HG03039 (cell line): Measurements from ENCODE around the gene ZPBP.

Experiments
- ATAC-seq: cut with Tn5 transposase; IDR thresholded peaks from one replicate; pipeline ENCODE4 v1.9.1; 2021; ENCODE audit warnings: mild to moderate bottlenecking, moderate library complexity; ENCODE audit not compliant: unreplicated experiment

Gene ZPBP, protein sequence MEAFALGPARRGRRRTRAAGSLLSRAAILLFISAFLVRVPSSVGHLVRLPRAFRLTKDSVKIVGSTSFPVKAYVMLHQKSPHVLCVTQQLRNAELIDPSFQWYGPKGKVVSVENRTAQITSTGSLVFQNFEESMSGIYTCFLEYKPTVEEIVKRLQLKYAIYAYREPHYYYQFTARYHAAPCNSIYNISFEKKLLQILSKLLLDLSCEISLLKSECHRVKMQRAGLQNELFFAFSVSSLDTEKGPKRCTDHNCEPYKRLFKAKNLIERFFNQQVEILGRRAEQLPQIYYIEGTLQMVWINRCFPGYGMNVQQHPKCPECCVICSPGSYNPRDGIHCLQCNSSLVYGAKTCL

DNA sequence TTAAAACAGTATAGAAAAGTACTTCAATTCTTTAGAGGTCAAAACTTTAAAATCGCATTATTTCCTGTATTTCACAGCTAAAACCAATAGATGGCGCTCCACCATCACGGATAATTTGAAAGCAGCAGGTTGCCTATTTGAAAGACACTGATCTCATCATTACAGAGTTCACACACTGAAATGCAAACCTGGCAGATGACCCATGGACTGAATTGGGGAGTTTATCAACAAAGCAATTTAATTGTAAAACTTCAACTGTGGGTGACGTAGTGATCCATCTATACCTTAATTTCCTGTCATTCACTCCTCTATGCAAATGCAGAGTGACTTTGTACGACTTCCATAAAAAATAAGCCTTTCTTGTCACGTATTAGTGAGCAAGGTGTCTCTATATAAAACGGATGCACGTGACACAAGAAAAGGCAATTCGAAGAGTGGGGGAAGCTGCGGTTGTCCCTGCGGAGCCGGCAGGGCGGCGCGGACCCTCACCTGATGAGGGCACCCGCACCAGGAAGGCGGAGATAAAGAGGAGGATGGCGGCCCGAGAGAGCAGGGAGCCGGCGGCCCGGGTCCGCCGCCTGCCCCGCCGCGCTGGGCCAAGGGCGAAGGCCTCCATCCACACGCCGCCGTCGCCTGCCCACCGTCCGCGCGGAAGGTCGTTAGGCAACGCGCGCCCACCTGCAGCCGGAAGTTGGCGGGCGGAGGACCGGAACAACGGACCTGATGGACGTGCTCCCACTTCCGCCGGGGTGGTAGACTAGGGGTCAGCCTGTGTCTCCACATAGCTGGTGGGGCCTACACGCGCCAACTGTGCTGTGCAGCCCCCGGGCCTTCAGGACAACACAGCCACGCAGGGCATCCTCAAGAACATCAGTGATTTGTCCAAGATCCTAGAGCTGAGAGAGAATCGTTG lies at the start of gene ZPBP:
Gene ZPBP (minus strand): TSS at position 668 of the 913 bp plus-strand sequence. CDS start 52 bp downstream, at position 616.
- peak; percentile 78 for ATAC-seq

DNA sequence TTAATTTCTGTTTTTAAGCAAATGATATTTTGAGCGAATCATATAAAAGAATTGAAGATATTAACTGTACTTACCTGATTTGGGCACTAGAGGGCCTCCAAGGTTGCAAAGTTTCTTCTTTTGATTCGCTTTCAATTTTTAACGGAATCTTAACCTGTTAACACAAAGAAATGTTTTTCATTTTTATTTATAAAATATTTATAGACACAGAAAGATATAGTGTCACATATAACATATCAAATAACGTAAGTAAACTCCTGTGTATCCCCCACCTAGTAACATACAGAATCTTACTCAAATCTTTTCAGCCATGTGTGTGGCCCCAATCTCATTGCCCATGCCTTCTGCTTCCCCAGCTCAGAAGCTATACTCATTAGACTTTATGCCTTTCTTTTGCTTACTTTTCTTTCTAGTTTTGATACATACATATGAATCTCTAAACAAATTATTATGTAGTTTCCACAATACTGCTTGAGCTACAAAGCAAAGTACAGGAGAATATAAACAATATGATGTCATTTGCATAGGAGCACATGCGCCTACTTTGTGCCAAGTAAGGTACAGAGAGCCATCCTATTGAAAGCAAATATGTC lies 49.5 kb upstream of the ZPBP start:
- no peak for ATAC-seq

DNA sequence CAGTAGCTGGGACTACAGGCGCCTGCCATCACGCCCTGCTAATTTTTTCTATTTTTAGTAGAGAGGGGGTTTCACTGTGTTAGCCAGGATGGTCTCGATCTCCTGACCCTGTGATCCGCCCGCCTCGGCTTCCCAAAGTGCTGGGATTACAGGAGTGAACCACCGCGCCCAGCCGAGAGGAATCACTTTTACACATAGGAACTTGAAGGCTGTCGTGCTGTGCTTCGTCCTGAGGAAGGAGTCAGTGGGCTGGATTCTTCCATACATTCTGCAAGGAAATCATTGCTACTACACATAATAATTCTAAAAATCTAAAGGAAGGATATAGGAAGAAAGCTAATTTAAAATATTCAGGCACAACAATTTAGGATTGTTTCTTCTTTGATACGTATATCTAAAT lies 48.8 kb upstream of the ZPBP start:
- no peak for ATAC-seq

DNA sequence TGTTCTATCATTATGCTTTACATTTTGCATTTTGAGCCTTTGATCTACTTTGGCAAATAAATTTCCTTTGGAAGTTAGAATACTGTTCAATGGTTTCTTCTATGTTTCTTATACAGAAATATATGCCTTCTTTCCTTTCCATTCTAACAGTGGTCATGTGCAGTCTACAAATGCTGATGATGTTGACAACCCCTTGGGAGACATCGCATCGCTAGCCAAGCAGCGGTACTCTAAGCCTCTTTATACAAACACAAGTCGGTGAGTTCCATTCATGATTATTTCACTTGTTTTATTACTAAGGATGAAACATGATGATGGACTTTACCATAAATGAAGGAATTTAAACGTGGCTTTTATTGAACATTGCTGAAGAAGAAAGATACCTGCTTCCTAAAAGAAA lies 48.1 kb upstream of the ZPBP start:
- no peak for ATAC-seq

DNA sequence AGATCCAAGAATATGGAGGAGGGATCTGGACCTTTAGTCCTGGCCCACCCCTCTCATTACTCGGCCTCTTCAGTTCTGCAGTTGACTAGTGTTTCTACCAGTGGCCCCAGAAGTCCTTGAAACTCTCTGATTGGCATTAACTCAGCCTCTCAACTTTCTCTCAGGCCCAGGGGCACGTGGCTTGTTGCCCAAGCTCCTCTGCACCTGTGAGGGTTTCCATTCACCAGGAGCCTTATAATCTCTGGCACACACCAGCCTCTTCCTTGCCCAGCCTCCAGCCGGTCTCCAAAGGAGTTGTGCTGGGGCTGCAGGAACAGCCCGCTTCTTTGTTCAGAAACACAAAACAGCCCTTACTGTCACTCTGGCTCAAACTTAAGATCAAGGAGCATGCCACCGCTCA lies 47.6 kb upstream of the ZPBP start:
- no peak for ATAC-seq

DNA sequence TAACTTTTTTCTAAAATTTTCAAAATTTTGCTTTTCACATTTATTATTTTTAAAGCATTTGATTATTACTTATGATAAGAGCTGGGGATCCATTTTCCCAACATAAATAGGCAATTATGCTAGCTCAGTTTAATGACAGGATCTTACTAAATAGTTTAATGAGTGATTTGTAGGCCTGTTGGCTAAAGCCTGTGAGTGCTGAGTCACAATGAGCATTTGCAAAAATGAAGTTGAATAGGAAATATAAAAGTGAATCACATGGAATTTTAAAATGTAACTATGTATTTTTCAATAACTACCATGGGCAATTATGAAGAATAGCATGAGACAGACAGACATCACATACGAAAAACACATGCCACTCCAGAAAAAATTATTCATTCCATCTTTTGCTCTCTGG lies 45.1 kb upstream of the ZPBP start:
- ATAC-seq: no peak

DNA sequence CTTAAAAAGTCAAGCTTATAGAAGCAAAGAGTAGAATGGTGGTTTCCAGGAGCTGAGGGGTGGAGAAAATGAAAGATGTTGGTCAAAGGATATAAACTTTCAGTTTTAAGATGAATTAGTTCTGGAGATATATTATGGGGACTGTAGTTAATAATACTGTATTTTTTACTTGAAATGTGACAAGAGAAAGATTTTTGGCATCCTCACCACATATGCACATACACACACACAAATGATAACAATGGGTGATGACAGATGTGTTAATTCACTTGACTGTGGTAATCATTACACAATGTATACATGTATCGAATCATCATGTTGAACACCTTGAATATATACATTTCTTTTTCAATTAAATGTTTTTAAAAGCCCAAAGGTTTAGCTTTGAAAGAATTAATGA lies 32.7 kb upstream of the ZPBP start:
- no peak for ATAC-seq

DNA sequence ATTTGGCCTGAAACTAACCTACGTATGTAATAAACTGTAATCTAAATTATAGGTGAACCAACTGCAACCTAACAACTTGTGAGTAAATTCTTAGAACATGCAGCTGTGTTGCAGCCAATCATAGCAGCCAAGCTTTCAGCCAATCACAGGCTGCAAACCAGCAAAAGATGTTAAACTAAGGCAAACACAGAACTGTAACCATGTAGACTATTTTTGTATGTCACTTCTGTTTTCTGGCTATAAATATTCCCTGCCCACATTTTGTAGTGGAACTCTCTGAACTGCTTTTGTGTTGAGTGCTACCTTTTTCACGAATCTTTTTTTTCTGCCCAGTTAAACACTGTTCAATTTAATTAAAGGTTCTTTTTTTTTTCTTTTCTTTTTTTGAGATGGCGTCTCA lies 28.2 kb upstream of the ZPBP start:
- peak; percentile 93 for ATAC-seq

DNA sequence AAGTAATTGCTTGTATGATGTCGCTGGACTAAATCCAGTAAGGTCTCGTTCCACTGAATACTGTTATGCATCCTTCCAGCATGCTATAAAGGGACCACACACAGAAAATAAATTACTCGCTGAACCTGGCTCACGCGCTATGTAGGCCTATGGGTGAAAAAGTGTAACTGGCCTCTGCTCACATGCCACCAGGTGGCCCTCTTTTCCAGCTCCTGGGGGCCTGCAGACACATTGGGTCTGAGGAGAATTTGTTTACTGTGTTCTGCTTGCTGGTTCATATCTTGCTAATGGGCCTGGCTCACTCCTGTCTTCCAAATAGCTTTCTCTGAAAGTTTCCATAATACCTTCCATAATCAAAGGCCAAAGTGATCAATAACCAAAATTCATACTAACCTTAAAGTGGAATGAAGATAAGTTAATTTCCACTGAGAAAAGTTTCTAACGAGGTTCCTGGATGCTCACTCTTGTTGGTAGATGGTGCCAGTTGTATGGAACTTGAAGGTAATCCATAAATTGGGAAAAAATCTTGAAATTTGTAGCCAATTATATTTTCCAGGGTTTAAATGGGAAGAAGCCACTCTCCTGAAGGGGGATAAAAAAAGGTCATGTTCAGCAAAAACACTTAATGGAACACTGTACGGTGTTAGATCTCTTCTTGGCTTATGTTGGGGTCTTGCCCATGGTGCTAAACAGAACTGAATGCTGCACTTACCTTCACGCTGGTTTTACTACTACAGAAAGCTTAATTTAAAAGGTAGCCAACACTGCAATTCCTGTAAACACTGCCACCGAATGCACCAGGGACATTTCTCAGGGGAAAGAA lies 27.0 kb upstream of the ZPBP start:
- ATAC-seq: peak; percentile 73

DNA sequence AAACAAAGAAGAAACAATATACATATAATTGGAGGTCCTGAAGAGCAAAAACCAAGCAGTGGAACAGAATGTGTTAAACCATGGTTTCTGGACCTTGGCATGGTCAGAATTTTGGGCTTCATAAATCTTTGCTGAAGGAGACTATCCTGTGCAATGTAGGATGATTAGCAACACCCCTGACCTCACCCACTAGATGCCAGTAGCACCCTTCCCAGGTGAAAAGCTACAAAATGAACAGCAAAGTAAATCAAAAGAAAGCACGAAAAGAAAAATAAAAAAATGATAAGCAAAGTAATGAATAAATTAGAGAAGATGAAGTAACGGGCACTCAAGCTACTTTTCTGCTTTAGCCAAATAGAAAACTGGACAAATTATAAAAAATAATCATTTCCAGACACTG lies 19.2 kb upstream of the ZPBP start:
- ATAC-seq: no peak

DNA sequence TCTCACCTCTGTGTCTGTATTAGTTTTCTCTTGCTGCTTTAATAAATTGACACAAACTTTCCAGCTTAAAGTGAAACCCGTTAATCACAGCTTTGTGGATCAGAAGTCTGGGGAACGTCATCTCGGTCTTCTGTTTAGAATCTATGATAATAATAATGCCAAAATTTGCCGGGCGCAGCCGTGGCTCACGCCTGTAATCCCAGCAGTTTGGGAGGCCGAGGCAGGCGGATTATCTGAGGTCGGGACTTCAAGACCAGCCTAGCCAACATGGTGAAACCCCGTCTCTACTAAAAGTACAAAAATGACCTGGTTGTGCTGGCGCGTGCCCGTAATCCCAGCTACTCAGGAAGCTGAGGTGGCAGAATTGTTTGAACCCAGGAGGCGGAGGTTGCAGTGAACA lies 8.8 kb upstream of the ZPBP start:
- ATAC-seq: no peak

DNA sequence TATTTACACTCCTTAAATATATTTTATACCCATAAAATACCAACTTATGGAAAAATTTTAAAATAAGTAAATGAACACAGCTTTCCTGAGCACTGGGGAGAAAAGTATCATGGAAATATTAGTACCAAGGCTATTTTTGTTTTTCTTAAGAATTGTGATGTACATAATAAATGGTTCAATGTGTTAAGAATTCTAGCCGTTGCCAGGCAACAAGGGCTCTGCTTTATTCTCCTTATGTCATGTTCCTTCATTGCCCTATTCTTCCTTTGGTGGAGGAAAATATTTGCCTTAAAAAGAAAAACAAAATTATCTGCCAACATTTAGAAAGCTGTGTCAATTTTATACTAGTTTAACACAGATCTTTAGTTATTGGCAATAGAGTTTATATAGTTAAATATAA lies 2.6 kb upstream of the ZPBP start:
- no peak for ATAC-seq

DNA sequence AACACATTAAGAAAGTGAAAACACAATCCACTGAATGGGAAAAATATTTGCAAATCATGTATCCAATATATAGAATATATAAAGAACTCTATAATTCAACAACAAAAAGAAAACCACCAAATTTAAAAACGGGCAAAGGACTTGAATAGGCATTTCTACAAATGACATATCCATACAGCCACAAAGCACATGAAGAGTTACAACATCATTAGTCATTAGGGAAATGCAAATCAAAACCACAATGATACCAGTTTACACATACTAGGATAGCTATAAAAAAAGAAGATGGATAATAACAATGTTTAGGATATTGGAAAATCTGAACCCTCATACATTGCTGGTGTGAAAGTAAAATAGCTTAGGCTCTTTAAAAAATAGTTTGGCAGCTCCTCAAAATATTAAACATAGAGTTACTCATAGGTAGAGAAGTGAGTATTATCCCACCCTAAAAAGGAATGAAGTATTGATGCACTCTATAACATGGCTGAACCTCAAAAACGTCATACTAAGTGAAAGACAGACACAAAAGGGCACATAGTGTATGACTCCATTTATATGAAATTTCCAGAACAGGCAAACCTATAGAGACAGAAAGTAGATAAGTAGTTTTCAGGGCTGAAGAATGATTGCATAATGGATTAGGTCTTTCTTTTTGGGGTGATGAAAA lies 4.5 kb downstream of the ZPBP start:
- no peak for ATAC-seq

DNA sequence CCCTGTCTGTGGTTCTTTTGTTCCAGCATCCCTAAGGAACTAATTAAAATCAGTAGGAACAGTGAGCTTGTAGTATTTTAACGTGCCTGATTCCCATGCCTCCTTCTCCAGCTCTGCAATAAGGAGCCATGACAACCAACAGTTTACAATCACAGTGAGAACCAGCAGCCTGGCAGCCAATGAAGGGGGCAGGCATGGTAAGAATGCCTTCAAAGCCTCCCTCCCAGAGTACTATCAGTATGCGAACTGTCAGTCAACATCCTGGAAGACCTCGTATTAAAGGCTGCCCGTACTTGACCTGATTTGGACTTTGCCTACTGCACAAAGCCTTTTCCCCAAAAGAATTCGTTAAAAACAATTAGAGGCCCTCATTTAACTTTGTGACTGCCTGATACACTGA lies 7.7 kb downstream of the ZPBP start:
- ATAC-seq: no peak

DNA sequence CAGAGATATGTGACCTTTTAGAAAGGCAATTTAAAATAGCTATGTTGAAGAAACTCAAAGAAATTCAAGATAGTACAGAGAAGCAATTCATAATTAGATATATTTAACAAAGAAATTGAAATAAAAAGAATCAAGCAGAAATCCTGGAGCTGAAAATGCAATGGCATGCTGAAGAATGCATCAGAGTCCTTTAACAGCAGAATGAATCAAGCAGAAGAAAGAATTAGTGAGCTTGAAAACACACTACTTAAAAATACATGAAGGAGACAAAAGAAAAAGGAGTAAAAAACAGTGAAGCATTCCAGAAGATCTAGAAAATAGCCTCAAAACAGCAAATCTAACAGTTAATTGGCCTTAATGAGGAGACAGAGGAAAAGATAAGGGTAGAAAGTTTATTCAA lies 20.0 kb downstream of the ZPBP start:
- ATAC-seq: no peak

DNA sequence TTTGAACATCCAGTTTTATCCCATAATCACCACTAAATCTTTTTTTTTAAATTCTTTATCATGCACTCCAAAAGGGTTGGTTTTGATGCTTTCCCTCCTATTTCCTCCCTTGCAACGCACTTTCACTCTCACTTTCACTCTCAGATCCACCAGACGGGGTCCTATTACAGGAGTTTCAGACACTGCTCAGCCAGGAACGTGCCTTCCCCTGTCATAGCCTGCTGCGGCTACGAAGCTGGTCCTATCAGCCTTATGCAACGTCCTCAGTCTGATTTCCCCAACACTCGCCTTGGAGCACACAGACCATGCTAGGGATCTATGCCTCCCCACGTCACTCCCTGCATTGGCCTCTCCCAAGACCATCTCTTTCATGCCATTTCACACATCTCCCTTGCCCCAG lies 23.4 kb downstream of the ZPBP start:
- peak; percentile 84 for ATAC-seq

DNA sequence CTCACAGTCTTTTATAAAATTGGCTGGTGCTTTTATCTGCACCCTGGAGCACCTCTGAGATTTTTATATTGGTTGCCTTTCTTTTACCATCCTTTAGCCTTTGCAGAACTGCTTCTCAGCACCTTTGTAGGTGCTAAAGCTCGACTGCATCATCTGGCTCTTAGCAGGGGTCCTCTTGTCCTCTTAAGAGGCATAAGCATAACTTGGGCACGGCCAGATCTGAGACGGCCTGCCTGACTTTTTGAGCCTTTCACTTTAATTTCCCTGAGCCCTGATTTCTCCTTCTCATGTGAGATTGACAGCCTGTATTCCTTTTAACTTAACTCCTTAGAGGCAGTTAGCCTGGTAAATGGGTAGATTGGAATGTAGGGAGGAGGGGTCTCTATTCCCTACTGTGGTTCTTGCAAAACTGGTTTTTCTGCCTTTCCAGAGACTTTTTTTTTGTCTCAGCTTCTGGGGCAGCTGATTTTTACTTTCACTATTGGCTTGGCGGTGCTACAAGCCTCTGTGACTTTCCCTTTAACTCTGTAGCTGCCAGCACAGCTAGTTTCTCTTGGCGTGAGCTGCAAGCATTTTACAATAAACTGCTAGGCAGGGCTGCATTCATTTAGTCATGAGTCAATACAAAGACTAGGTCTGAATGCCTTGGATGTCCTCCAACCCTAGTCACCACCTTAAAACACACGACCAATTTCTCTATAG lies 24.0 kb downstream of the ZPBP start:
- peak; percentile 54 for ATAC-seq

DNA sequence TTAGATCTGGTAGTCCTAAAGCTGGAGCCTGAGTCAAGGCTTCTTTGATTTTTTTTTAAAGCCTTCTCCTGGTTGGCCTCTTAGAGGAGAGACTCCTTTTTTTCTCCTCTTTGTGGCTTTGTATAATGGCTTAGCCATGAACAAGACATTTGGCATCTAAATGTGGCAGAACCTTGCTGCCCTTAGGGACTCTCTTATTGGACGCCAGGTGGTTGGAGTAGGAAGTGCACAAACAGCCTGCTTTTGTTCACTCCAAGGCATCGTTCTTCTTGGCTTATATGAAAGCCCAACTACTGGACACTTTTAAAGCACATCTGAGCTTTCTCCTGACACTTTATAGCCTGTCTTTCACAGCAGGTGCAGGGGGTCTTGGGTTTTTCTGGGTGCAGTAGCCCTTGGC lies 25.0 kb downstream of the ZPBP start:
- no peak for ATAC-seq

DNA sequence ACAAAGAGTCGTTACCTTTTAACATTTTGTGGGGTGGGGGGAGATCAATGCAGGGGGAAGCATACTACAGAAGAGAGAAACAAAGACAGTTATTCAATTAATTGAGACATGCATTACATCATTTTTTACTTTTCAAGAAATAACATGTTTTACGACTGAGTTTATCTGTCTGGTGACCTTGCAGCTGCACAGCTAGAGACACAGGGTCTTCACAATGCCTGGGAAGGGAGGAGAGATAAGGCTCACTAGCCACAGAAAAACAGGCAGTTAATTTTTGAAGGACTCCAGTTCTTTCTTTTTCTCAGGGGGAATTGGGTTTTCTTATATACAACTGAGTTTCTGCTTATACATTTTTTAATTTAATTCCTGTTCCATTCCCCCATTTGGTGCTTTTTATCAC lies 30.1 kb downstream of the ZPBP start:
- no peak for ATAC-seq

DNA sequence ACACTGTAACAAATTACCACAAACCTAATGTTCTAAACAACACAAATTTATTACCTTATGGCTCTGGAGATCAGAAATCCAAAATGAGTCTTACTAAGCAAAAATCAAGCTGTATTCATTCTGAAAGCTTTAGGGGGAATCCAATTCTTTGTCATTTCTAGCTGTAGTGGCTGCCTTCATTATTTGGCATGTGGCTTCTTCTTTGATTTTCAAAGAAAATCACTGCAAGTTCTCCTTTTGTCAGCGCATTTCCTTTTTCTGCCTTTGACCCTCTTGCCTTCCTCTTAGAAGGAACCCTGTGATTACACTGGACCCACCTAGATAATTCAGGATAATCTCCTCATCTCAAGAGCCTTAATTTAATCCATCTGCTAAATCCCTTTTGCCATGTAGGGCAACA lies 36.9 kb downstream of the ZPBP start:
- no peak for ATAC-seq
